Thoracic aorta (tissue), 2 donors: Measurements from ENCODE around the gene SRP68. TPM values are rescaled to one million over a fixed set of nuclear protein-coding genes. Genes with fewer than 3 reads are reported as not detected.

Source experiments
- ATAC-seq: fragments of 150-250 bp; one replicate; pipeline ENCODE4 v1.8.0; 2017; ENCODE audit warnings: low read depth; ENCODE audit not compliant: insufficient number of reproducible peaks, low FRiP score
- DNase-seq: peaks from one replicate; pipeline ENCODE4 v3.0.0-alpha.2; 2020; ENCODE audit warnings: low spot score
- H3K27ac ChIP-seq, 2 donors: fragments of 200-600 bp; sonication (generic); 1 replicate in 1 of 2; 2 replicates in 1 of 2; pipeline ENCODE4 v1.5.1; 2016; ENCODE audit warnings: mild to moderate bottlenecking in 2 of 2, moderate library complexity in 2 of 2
- H3K27me3 ChIP-seq: fragments of 200-600 bp; sonication (generic); replicated peaks from 2 replicates; pipeline ENCODE4 v1.6.0; 2016; ENCODE audit warnings: mild to moderate bottlenecking; ENCODE audit not compliant: insufficient read depth
- H3K36me3 ChIP-seq: fragments of 200-600 bp; sonication (generic); one replicate; pipeline ENCODE4 v1.5.1; 2016
- H3K4me1 ChIP-seq, 2 donors: fragments of 200-600 bp; sonication (generic); 1 replicate in 1 of 2; 2 replicates in 1 of 2; pipeline versions ENCODE4 v1.5.1 to v1.6.0; 2016; ENCODE audit warnings: low read depth in 2 of 2, mild to moderate bottlenecking in 1 of 2; ENCODE audit not compliant: control insufficient read depth in 1 of 2
- H3K4me3 ChIP-seq: fragments of 200-600 bp; sonication (generic); 2 replicates; pipeline ENCODE4 v1.5.1; 2016; ENCODE audit warnings: mild to moderate bottlenecking
- H3K9me3 ChIP-seq: fragments of 200-600 bp; sonication (generic); 2 replicates; pipeline ENCODE4 v1.5.1; 2016
- CTCF ChIP-seq: fragments of 200-600 bp; sonication (generic); IDR thresholded peaks from one replicate; pipeline ENCODE4 v1.5.1; 2019; ENCODE audit warnings: antibody characterized with exemption
- total RNA-seq, 2 donors: library from RNA; depleted of rRNA; stranded (reverse); fragments of >200 nt; gene quantifications; one replicate each; pipeline versions ENCODE4 v1.1.0 to v1.2.3, GENCODE V29; 2016

SRP68 gene
- total RNA-seq, 2 donors from 2014 or later: 19.1 to 39.9 TPM

GRCh38 chr17:76011951-76012350, 60.4 kb downstream of the SRP68 start:
- ATAC-seq: no peak
- TF ChIP-seq CTCF: no peak
- DNase-seq: no peak
- no peaks in the 10 kb centered on the region for H3K4me1 ChIP-seq
- H3K36me3 ChIP-seq: no peaks in the 10 kb centered on the region
- no peak overlapping the region for H3K27ac ChIP-seq
- no peaks in the 10 kb centered on the region for H3K27me3 ChIP-seq
- no peak overlapping the region for H3K4me3 ChIP-seq
- H3K9me3 ChIP-seq: no peaks in the 10 kb centered on the region

GRCh38 chr17:76009969-76010661, 62.2 kb downstream of the SRP68 start:
- H3K36me3 ChIP-seq: no peaks in the 10 kb centered on the region
- ATAC-seq (no peak), DNase-seq (no peak)
- H3K4me3 ChIP-seq: no peak overlapping the region
- TF ChIP-seq CTCF: no peak
- H3K9me3 ChIP-seq: no peaks in the 10 kb centered on the region
- no peak overlapping the region for H3K27ac ChIP-seq
- no peaks in the 10 kb centered on the region for H3K27me3 ChIP-seq
- H3K4me1 ChIP-seq: no peaks in the 10 kb centered on the region

GRCh38 chr17:76009447-76009846, 62.9 kb downstream of the SRP68 start:
- no peaks in the 10 kb centered on the region for H3K4me1 ChIP-seq
- DNase-seq (no peak), ATAC-seq (no peak)
- H3K4me3 ChIP-seq: no peak overlapping the region
- H3K9me3 ChIP-seq: no peaks in the 10 kb centered on the region
- no peak for TF ChIP-seq CTCF
- no peak overlapping the region for H3K27ac ChIP-seq
- no peaks in the 10 kb centered on the region for H3K27me3 ChIP-seq
- H3K36me3 ChIP-seq: no peaks in the 10 kb centered on the region

GRCh38 chr17:76008630-76009425, 63.5 kb downstream of the SRP68 start:
- H3K4me1 ChIP-seq: no peaks in the 10 kb centered on the region
- DNase-seq (no peak), ATAC-seq (no peak)
- no peak overlapping the region for H3K4me3 ChIP-seq
- no peak overlapping the region for H3K27ac ChIP-seq
- H3K9me3 ChIP-seq: no peaks in the 10 kb centered on the region
- no peaks in the 10 kb centered on the region for H3K27me3 ChIP-seq
- H3K36me3 ChIP-seq: no peaks in the 10 kb centered on the region
- TF ChIP-seq CTCF: no peak

GRCh38 chr17:76008208-76008607, 64.1 kb downstream of the SRP68 start:
- Histone ChIP-seq H3K27me3 (no peaks in the 10 kb centered on the region), H3K36me3 (no peaks in the 10 kb centered on the region), H3K27ac (no peak overlapping the region), H3K9me3 (no peaks in the 10 kb centered on the region), H3K4me3 (no peak overlapping the region), H3K4me1 (no peaks in the 10 kb centered on the region)
- no peak for TF ChIP-seq CTCF
- ATAC-seq: no peak
- DNase-seq: no peak
